ENCODE measurements around the gene SEMA4D.

The SEMA4D gene

GRCh38 chr9:89420397-89421178, 77.3 kb downstream of the SEMA4D start:
- no peak overlapping the region for H2AFZ ChIP-seq (ENCODE audit: low read depth)
- no peak overlapping the region for H3K4me2 ChIP-seq
- no peak for TF ChIP-seq CTCF (conservative IDR thresholded peaks at IDR 0.05; ENCODE audit: low read depth, low read length)
- H3K79me2 ChIP-seq (ENCODE audit: insufficient read depth, low read depth) = peaks cover 92% of the 10 kb centered on the region
- no peaks in the 10 kb centered on the region for H3K27me3 ChIP-seq (ENCODE audit: insufficient read depth, low read depth)
- peaks cover 4% of the 10 kb centered on the region; the same call in 1 of the 2 replicates for H3K36me3 ChIP-seq (ENCODE audit: insufficient read depth)
- no peak overlapping the region for H3K9ac ChIP-seq
- no peaks in the 10 kb centered on the region; the same call in 1 of the 2 replicates for H4K20me1 ChIP-seq (ENCODE audit: insufficient read depth)
- no peak overlapping the region for H3K4me3 ChIP-seq (IDR thresholded peaks at IDR 0.05; ENCODE audit: insufficient read depth, low read depth, low read length)
- no peak overlapping the region for H3K27ac ChIP-seq
- peaks cover 60% of the 10 kb centered on the region for H3K4me1 ChIP-seq (ENCODE audit: low read depth, poor library complexity, severe bottlenecking)

GRCh38 chr9:89419978-89420394, 77.9 kb downstream of the SEMA4D start:
- Histone ChIP-seq H3K4me2 (no peak overlapping the region), H3K36me3 (ENCODE audit: insufficient read depth) (peaks cover 4% of the 10 kb centered on the region; the same call in 1 of the 2 replicates), H3K4me1 (ENCODE audit: low read depth, poor library complexity, severe bottlenecking) (peaks cover 54% of the 10 kb centered on the region), H3K9ac (no peak overlapping the region), H3K27me3 (ENCODE audit: insufficient read depth, low read depth) (no peaks in the 10 kb centered on the region), H3K27ac (no peak overlapping the region), H3K4me3 (IDR thresholded peaks at IDR 0.05; ENCODE audit: insufficient read depth, low read depth, low read length) (no peak overlapping the region), H2AFZ (ENCODE audit: low read depth) (no peak overlapping the region), H3K79me2 (ENCODE audit: insufficient read depth, low read depth) (peaks cover 91% of the 10 kb centered on the region), H4K20me1 (ENCODE audit: insufficient read depth) (no peaks in the 10 kb centered on the region; the same call in 1 of the 2 replicates)
- TF ChIP-seq CTCF (conservative IDR thresholded peaks at IDR 0.05; ENCODE audit: low read depth, low read length) = no peak

- H3K27ac ChIP-seq = no peak overlapping the region
Observed at GRCh38 chr9:89418882-89419640, 78.9 kb downstream of the SEMA4D start.

GRCh38 chr9:89418474-89418845, 79.5 kb downstream of the SEMA4D start:
- Histone ChIP-seq H3K4me3 (IDR thresholded peaks at IDR 0.05; ENCODE audit: insufficient read depth, low read depth, low read length) (no peak overlapping the region), H2AFZ (ENCODE audit: low read depth) (no peak overlapping the region), H3K27ac (no peak overlapping the region), H3K9ac (no peak overlapping the region), H3K4me1 (ENCODE audit: low read depth, poor library complexity, severe bottlenecking) (peaks cover 40% of the 10 kb centered on the region), H3K36me3 (ENCODE audit: insufficient read depth) (peaks cover 4% of the 10 kb centered on the region; the same call in 1 of the 2 replicates), H3K27me3 (ENCODE audit: insufficient read depth, low read depth) (no peaks in the 10 kb centered on the region), H3K79me2 (ENCODE audit: insufficient read depth, low read depth) (peaks cover 83% of the 10 kb centered on the region; the same call in 1 of the 2 replicates), H3K4me2 (no peak overlapping the region), H4K20me1 (ENCODE audit: insufficient read depth) (no peaks in the 10 kb centered on the region; the same call in 1 of the 2 replicates)
- no peak for TF ChIP-seq CTCF (conservative IDR thresholded peaks at IDR 0.05; ENCODE audit: low read depth, low read length)

More at GRCh38 chr9:89418882-89419640, 78.9 kb downstream of the SEMA4D start:
- Histone ChIP-seq H3K27me3 (ENCODE audit: insufficient read depth, low read depth) (no peaks in the 10 kb centered on the region), H3K79me2 (ENCODE audit: insufficient read depth, low read depth) (peaks cover 83% of the 10 kb centered on the region), H2AFZ (ENCODE audit: low read depth) (no peak overlapping the region), H3K9ac (no peak overlapping the region), H3K4me3 (IDR thresholded peaks at IDR 0.05; ENCODE audit: insufficient read depth, low read depth, low read length) (no peak overlapping the region), H3K36me3 (ENCODE audit: insufficient read depth) (peaks cover 4% of the 10 kb centered on the region; the same call in 1 of the 2 replicates), H4K20me1 (ENCODE audit: insufficient read depth) (no peaks in the 10 kb centered on the region; the same call in 1 of the 2 replicates), H3K4me1 (ENCODE audit: low read depth, poor library complexity, severe bottlenecking) (peaks cover 45% of the 10 kb centered on the region), H3K4me2 (no peak overlapping the region)
- no peak for TF ChIP-seq CTCF (conservative IDR thresholded peaks at IDR 0.05; ENCODE audit: low read depth, low read length)

Data from KMS-11 (cell line).